Esophagus squamous epithelium (tissue), 5 donors: ENCODE data around the gene MTRR. TPM values are rescaled to one million over a fixed set of nuclear protein-coding genes. Genes with fewer than 3 reads are reported as not detected.

Source experiments
- DNase-seq: peaks from one replicate; lab custom pipeline; 2025; lab: John Stamatoyannopoulos, UW
- H3K27ac ChIP-seq, 4 donors: fragments of 200-600 bp; sonication (generic); one replicate each; pipeline ENCODE4 v1.5.1; 2016 to 2019; ENCODE audit warnings: mild to moderate bottlenecking in 1 of 4
- H3K27me3 ChIP-seq, 4 donors: fragments of 200-600 bp; sonication (generic); 1 replicate in 3 of 4; 2 replicates in 1 of 4; pipeline versions ENCODE4 v1.5.1 to v1.6.0; 2017 to 2021; ENCODE audit warnings: antibody characterized with exemption in 1 of 4
- H3K36me3 ChIP-seq, 3 donors: fragments of 200-600 bp; sonication (generic); one replicate each; pipeline ENCODE4 v1.5.1; 2016 to 2019
- H3K4me1 ChIP-seq, 3 donors: fragments of 200-600 bp; sonication (generic); one replicate each; pipeline ENCODE4 v1.5.1; 2017 to 2019
- H3K4me3 ChIP-seq, 4 donors: fragments of 200-600 bp; sonication (generic); 1 replicate in 3 of 4; 2 replicates in 1 of 4; pipeline ENCODE4 v1.5.1; 2016 to 2019; ENCODE audit warnings: mild to moderate bottlenecking in 2 of 4, moderate library complexity in 1 of 4
- H3K9me3 ChIP-seq, 3 donors: fragments of 200-600 bp; sonication (generic); one replicate each; pipeline ENCODE4 v1.5.1; 2016 to 2019
- CTCF ChIP-seq, 6 experiments: fragments of 450-650 bp in 4 of 6; fragments of 200-600 bp in 2 of 6; sonication (generic) in 2 of 6; IDR thresholded peaks; one replicate each; pipeline ENCODE4 v1.5.1; 2016 to 2019; ENCODE audit warnings: antibody characterized with exemption in 6 of 6, mild to moderate bottlenecking in 4 of 6, moderate library complexity in 4 of 6
- POLR2A ChIP-seq, 4 donors: fragments of 450-650 bp; IDR thresholded peaks; one replicate each; pipeline ENCODE4 v1.6.1; 2017; ENCODE audit warnings: antibody characterized with exemption in 4 of 4, mild to moderate bottlenecking in 4 of 4, moderate library complexity in 3 of 4
- WGBS, 2 donors: methylation state at CpG; one replicate each; pipeline ENCODE4 v1.1.5; 2018; 5-methylcytosine and 5-hydroxymethylcytosine counted together
- intact Hi-C: fragments of 100-400 bp; cut with DNase I; formaldehyde crosslinking; loops from one replicate; pipeline ENCODE4 v1.15.0; 2022
- total RNA-seq, 4 donors: library from RNA; depleted of rRNA; stranded (reverse); fragments of >200 nt; gene quantifications; one replicate each; pipeline ENCODE4 v1.1.0, GENCODE V29; 2016
- donor health status: DM: yes; HTN: yes; CAD: no.

Gene MTRR
- total RNA-seq, 4 donors from 2014 or later = 12.7 to 33.2 (median 21.0) TPM

DNA sequence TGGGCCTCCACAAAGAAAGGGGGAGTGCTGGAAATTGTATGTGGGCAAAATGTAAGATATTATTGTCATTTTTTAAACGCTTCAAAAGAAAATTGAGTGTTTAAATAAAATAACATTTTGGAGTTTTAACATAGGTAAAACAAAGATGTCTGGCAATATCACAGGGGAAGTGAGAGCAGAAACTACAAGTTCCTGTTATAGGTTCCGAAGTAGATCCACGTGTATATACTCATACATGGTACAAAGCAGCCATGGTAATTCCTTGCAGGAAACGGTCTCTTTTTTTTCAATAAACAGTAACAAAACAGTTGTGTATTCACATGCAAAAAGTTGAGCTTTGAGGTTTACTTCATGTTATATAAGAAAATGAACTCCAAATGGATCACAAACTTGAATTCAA, 78.4 kb downstream of the MTRR start:
- Histone ChIP-seq H3K4me1 (peaks cover 0 to 4% (median 0%) of the 10 kb centered on the region in 3 donors), H3K4me3 (no peak overlapping the region), H3K9me3 (no peaks in the 10 kb centered on the region), H3K36me3 (no peaks in the 10 kb centered on the region), H3K27me3 (no peaks in the 10 kb centered on the region), H3K27ac (no peak overlapping the region)
- TF ChIP-seq CTCF (IDR thresholded peaks at IDR 0.05) (no peak), POLR2A (IDR thresholded peaks at IDR 0.05) (no peak)
- WGBS, 2 donors = 77% methylated on average over 4 of the region's 4 CpGs
- no peak for DNase-seq
- intact Hi-C loops = no loop called here

Other genes starting within 250 kb of the MTRR start
- not detected for gene CFAP90, start 18.0 kb upstream of the MTRR start, total RNA-seq
- 10 to 100 TPM in 3 of 4 donors, 1 to 10 TPM in 1; 4.4 to 14.0 (median 11.2) TPM for gene FASTKD3, start 117 bp upstream of the MTRR start, total RNA-seq